SH-SY5Y (cell line): ENCODE results near the gene HMX2.

Experiments
- GATA2 ChIP-seq: IDR thresholded peaks from 2 replicates; pipeline ENCODE4 v1.6.1; 2011; ENCODE audit warnings: mild to moderate bottlenecking, low read depth, low read length
- GATA3 ChIP-seq: IDR thresholded peaks from 2 replicates; pipeline ENCODE4 v1.6.1; 2011; ENCODE audit warnings: low read depth, mild to moderate bottlenecking, low read length, moderate library complexity

GRCh38 chr10:123139165-123139520, 8.8 kb upstream of the HMX2 start:
- TF ChIP-seq GATA3 (no peak), GATA2 (no peak)
